Glutamatergic neuron (in vitro differentiated cells): ENCODE measurements around the gene ACVR1C. TPM values are rescaled to one million over a fixed set of nuclear protein-coding genes. Genes with fewer than 3 reads are reported as not detected.

ENCODE experiments used
- DNase-seq: peaks from one replicate; pipeline ENCODE4 v3.0.0; 2022
- H3K27ac Mint-ChIP-seq: one replicate; pipeline ENCODE4 v1.8.0; 2020; ENCODE audit warnings: mild to moderate bottlenecking, mixed read lengths, inconsistent platforms; ENCODE audit not compliant: unreplicated experiment
- H3K27me3 Mint-ChIP-seq: one replicate; pipeline ENCODE4 v1.8.0; 2020; ENCODE audit warnings: mild to moderate bottlenecking, moderate library complexity, mixed read lengths, inconsistent platforms; ENCODE audit not compliant: unreplicated experiment
- H3K36me3 Mint-ChIP-seq: one replicate; pipeline ENCODE4 v1.8.0; 2020; ENCODE audit warnings: mild to moderate bottlenecking, mixed read lengths, inconsistent platforms; ENCODE audit not compliant: unreplicated experiment
- H3K4me1 Mint-ChIP-seq: one replicate; pipeline ENCODE4 v1.8.0; 2020; ENCODE audit warnings: mild to moderate bottlenecking, low read depth, mixed read lengths, inconsistent platforms; ENCODE audit not compliant: unreplicated experiment
- H3K4me3 Mint-ChIP-seq: one replicate; pipeline ENCODE4 v1.8.0; 2020; ENCODE audit warnings: mild to moderate bottlenecking, mixed read lengths, inconsistent platforms; ENCODE audit not compliant: unreplicated experiment
- H3K9me3 Mint-ChIP-seq: one replicate; pipeline ENCODE4 v1.8.0; 2020; ENCODE audit warnings: mild to moderate bottlenecking, moderate library complexity, mixed read lengths, inconsistent platforms; ENCODE audit not compliant: unreplicated experiment
- CTCF ChIP-seq: fragments of 200-600 bp; sonication (generic); IDR thresholded peaks from one replicate; pipeline ENCODE4 v1.5.0; 2021; ENCODE audit not compliant: partially characterized antibody, unreplicated experiment
- total RNA-seq: library from RNA; stranded (reverse); fragmentation: NEBNext Ultra II Directional; extraction: Animal tissue kit (Norgen Biotek cat#: 25700); gene quantifications from one replicate; pipeline ENCODE4 v1.2.1, GENCODE V29; 2021; ENCODE audit not compliant: unreplicated experiment

Gene ACVR1C
- total RNA-seq, 1 donor from 2014 or later, result 0.59 TPM

GRCh38 chr2:157486596-157487270 lies 141.9 kb downstream of the ACVR1C start:
- peak overlapping the region; percentile 9 for H3K4me3 Mint-ChIP-seq

GRCh38 chr2:157480182-157480961 lies 148.3 kb downstream of the ACVR1C start:
- Mint-ChIP-seq H3K36me3 (no peaks in the 10 kb centered on the region), H3K4me1 (peaks cover 3% of the 10 kb centered on the region), H3K4me3 (no peak overlapping the region), H3K27ac (no peak overlapping the region), H3K9me3 (no peaks in the 10 kb centered on the region), H3K27me3 (no peaks in the 10 kb centered on the region)
- TF ChIP-seq CTCF, result no peak
- DNase-seq, result no peak

More at GRCh38 chr2:157486596-157487270, 141.9 kb downstream of the ACVR1C start:
- Mint-ChIP-seq H3K27me3 (no peaks in the 10 kb centered on the region), H3K9me3 (peaks cover 3% of the 10 kb centered on the region), H3K4me1 (peaks cover 18% of the 10 kb centered on the region), H3K27ac (peak overlapping the region; percentile 10), H3K36me3 (no peaks in the 10 kb centered on the region)
- DNase-seq, result no peak
- TF ChIP-seq CTCF, result no peak

- no peaks in the 10 kb centered on the region for H3K4me1 Mint-ChIP-seq
- TF ChIP-seq CTCF, result no peak
- H3K9me3 Mint-ChIP-seq, result no peaks in the 10 kb centered on the region
- no peaks in the 10 kb centered on the region for H3K27me3 Mint-ChIP-seq
- H3K4me3 Mint-ChIP-seq, result no peak overlapping the region
- H3K36me3 Mint-ChIP-seq, result no peaks in the 10 kb centered on the region
- no peak overlapping the region for H3K27ac Mint-ChIP-seq
- no peak for DNase-seq
Observed at GRCh38 chr2:157479081-157480027, 149.3 kb downstream of the ACVR1C start.

- no peaks in the 10 kb centered on the region for H3K4me1 Mint-ChIP-seq
Observed at GRCh38 chr2:157477919-157478318, 150.7 kb downstream of the ACVR1C start.

More at GRCh38 chr2:157477919-157478318, 150.7 kb downstream of the ACVR1C start:
- no peak for DNase-seq
- no peak for TF ChIP-seq CTCF
- Mint-ChIP-seq H3K9me3 (no peaks in the 10 kb centered on the region), H3K27me3 (no peaks in the 10 kb centered on the region), H3K27ac (no peak overlapping the region), H3K36me3 (no peaks in the 10 kb centered on the region), H3K4me3 (no peak overlapping the region)
